CD4-positive, alpha-beta T cell treated with Interferon alpha-2 for 1 hour (primary cell): Measurements from ENCODE around the gene EIF3D.

Experiments used
- DNase-seq, 2 donors: peaks; one replicate each; pipeline ENCODE4 v3.0.0-alpha.2; 2020 to 2022

EIF3D gene

GRCh38 chr22:36528795-36529751 lies at the start of gene EIF3D:
Gene EIF3D (minus strand): TSS chr22:36529166. CDS start chr22:36526121, 3,045 bp downstream.
- peak; percentile 100 for DNase-seq

GRCh38 chr22:36578619-36579018 lies 49.7 kb upstream of the EIF3D start:
- DNase-seq = no peak

GRCh38 chr22:36577019-36577418 lies 48.1 kb upstream of the EIF3D start:
- DNase-seq = no peak

GRCh38 chr22:36574728-36575127 lies 45.8 kb upstream of the EIF3D start:
- DNase-seq = no peak

- no peak for DNase-seq
Measured at GRCh38 chr22:36573815-36574363, 44.9 kb upstream of the EIF3D start.

- DNase-seq = no peak
Measured at GRCh38 chr22:36571991-36572390, 43.0 kb upstream of the EIF3D start.

GRCh38 chr22:36569999-36570398 lies 41.0 kb upstream of the EIF3D start:
- DNase-seq = no peak

- no peak for DNase-seq
Measured at GRCh38 chr22:36568846-36569245, 39.9 kb upstream of the EIF3D start.

- DNase-seq = no peak
Measured at GRCh38 chr22:36566720-36567119, 37.8 kb upstream of the EIF3D start.

- DNase-seq = no peak
Measured at GRCh38 chr22:36565686-36566085, 36.7 kb upstream of the EIF3D start.

- DNase-seq = no peak
Measured at GRCh38 chr22:36565159-36565507, 36.2 kb upstream of the EIF3D start.

- DNase-seq = no peak
Measured at GRCh38 chr22:36564422-36565158, 35.6 kb upstream of the EIF3D start.

- DNase-seq = no peak
Measured at GRCh38 chr22:36563898-36564297, 34.9 kb upstream of the EIF3D start.

- DNase-seq = no peak
Measured at GRCh38 chr22:36563444-36563843, 34.5 kb upstream of the EIF3D start.

- DNase-seq = no peak
Measured at GRCh38 chr22:36563001-36563400, 34.0 kb upstream of the EIF3D start.

- peak in 1 of 2 donors; percentile 4 for DNase-seq
Measured at GRCh38 chr22:36562261-36562835, 33.4 kb upstream of the EIF3D start.

- no peak for DNase-seq
Measured at GRCh38 chr22:36561291-36561811, 32.4 kb upstream of the EIF3D start.

GRCh38 chr22:36560001-36560400 lies 31.0 kb upstream of the EIF3D start:
- DNase-seq = no peak

GRCh38 chr22:36554098-36554497 lies 25.1 kb upstream of the EIF3D start:
- no peak for DNase-seq

- peak; percentile 2 to 31 for DNase-seq
Measured at GRCh38 chr22:36552289-36552688, 23.3 kb upstream of the EIF3D start.

GRCh38 chr22:36550701-36551495 lies 21.9 kb upstream of the EIF3D start:
- DNase-seq = no peak

GRCh38 chr22:36549033-36549432 lies 20.1 kb upstream of the EIF3D start:
- DNase-seq = no peak
